ENCODE results near the gene RPL18.

DNA sequence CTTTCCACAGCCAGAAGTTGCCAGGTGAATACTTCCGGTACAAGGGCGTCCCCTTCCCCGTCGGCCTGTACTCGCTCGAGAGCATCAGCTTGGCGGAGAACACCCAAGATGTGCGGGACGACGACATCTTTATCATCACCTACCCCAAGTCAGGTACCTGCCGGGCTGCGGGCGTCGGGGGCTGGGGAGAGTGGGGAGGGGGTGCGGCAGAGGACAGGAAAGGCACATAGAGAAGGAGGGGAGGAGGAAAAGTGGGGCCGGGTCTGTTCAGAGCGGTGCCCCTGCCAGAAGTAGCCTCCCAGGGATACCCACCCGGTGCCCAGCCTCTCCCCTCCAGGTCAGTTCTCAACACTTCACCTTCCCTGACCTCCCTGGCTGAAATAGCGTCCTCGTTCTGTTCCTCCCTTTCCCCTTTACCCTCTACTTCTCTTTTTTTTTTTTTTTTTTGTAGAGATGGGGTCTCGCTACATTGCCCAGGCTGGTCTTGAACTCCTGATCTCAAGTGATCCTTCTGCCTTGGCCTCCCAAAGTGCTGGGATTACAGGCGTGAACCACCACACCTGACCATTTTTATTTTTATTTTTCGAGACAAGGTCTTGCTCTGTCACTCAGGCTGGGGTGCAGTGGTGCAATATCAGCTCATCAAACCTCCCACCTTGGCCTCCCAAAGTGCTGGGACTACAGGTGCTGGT is 42.9 kb downstream of the RPL18 start:
- TF ChIP-seq, protein P1, sequence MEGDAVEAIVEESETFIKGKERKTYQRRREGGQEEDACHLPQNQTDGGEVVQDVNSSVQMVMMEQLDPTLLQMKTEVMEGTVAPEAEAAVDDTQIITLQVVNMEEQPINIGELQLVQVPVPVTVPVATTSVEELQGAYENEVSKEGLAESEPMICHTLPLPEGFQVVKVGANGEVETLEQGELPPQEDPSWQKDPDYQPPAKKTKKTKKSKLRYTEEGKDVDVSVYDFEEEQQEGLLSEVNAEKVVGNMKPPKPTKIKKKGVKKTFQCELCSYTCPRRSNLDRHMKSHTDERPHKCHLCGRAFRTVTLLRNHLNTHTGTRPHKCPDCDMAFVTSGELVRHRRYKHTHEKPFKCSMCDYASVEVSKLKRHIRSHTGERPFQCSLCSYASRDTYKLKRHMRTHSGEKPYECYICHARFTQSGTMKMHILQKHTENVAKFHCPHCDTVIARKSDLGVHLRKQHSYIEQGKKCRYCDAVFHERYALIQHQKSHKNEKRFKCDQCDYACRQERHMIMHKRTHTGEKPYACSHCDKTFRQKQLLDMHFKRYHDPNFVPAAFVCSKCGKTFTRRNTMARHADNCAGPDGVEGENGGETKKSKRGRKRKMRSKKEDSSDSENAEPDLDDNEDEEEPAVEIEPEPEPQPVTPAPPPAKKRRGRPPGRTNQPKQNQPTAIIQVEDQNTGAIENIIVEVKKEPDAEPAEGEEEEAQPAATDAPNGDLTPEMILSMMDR (IDR thresholded peaks at IDR 0.05): no peak
- TF ChIP-seq POLR2A (IDR thresholded peaks at IDR 0.05): no peak

All from lower leg skin (tissue), 3 donors.